ENCODE data around the gene CBARP. TPM values are rescaled to one million over a fixed set of nuclear protein-coding genes. Genes with fewer than 3 reads are reported as not detected.
A peak's percentile ranks its signal among the peaks of the same experiment; 100 is the strongest.

CBARP gene
- total and polyA plus RNA-seq, 2 of the 13 experiments (the other 11 are each of a cell fraction or from before 2014, with no cell fraction given) = 1.2 to 1.4 TPM

DNA sequence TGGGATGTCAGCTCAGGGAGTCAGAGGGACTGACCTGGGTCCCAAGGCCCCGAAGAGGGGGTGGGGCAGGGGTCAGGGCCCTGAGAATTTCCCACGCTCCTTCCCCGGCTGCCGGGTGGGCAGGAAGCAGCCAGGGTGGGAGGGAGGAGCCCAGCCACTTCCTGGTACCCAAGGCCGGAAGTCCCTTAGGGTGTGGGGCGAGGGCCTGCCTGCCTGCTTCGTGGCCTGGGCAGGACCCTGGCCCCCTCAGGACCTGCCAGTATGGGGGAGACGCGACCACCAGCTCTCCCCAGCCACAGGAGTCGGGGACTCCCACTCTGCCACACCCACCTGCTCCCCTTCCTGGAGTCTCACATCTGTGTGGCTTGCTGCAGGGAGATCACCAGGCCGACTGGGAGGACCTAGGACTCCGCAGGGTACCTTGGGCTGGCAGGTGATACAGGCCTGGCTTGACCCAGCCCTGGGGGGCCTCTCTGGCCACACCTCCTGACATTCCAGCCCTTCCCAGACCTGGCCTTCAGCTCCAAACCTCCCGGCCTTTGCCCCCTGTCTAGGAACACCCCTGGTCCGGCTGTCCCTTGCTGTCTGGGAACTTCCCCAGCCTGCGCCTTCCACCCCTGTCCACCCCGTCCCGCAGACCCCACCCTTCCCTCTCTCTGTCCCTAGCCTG, 21.5 kb upstream of the CBARP start (continued):
- peak; percentile 27; the same call in 1 of the 2 replicates for TF ChIP-seq SRY (CRISPR knock-in tag; IDR thresholded peaks at IDR 0.05)
- no peak for TF ChIP-seq KLF13 (CRISPR knock-in tag; IDR thresholded peaks at IDR 0.05)
- TF ChIP-seq ZNF160 (CRISPR knock-in tag; IDR thresholded peaks at IDR 0.05) = peak; percentile 29; the same call in 1 of the 2 replicates
- TF ChIP-seq, protein P1, sequence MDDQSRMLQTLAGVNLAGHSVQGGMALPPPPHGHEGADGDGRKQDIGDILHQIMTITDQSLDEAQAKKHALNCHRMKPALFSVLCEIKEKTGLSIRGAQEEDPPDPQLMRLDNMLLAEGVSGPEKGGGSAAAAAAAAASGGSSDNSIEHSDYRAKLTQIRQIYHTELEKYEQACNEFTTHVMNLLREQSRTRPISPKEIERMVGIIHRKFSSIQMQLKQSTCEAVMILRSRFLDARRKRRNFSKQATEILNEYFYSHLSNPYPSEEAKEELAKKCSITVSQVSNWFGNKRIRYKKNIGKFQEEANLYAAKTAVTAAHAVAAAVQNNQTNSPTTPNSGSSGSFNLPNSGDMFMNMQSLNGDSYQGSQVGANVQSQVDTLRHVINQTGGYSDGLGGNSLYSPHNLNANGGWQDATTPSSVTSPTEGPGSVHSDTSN (CRISPR knock-in tag; IDR thresholded peaks at IDR 0.05; ENCODE audit: borderline replicate concordance) = no peak
- TF ChIP-seq AKAP8 (CRISPR knock-in tag; IDR thresholded peaks at IDR 0.05) = peak; percentile 98
- TF ChIP-seq, protein P2, sequence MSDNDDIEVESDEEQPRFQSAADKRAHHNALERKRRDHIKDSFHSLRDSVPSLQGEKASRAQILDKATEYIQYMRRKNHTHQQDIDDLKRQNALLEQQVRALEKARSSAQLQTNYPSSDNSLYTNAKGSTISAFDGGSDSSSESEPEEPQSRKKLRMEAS (IDR thresholded peaks at IDR 0.05) = peak; percentile 70
- peak; percentile 36; the same call in 1 of the 2 replicates for TF ChIP-seq HOXD1 (CRISPR knock-in tag; IDR thresholded peaks at IDR 0.05)
- TF ChIP-seq ZNF605 (CRISPR knock-in tag; IDR thresholded peaks at IDR 0.05) = peak; percentile 75
- TF ChIP-seq JUND (CRISPR knock-in tag; IDR thresholded peaks at IDR 0.05) = no peak
- peak; percentile 33; the same call in 1 of the 2 replicates for TF ChIP-seq MIXL1 (CRISPR knock-in tag; IDR thresholded peaks at IDR 0.05)
- peak; percentile 93; the same call in 1 of the 2 replicates for TF ChIP-seq ZC3H4 (CRISPR knock-in tag; IDR thresholded peaks at IDR 0.05; ENCODE audit: borderline replicate concordance)
- no peak for TF ChIP-seq ZNF367 (CRISPR knock-in tag; IDR thresholded peaks at IDR 0.05; ENCODE audit: borderline replicate concordance)
- TF ChIP-seq, protein P3, sequence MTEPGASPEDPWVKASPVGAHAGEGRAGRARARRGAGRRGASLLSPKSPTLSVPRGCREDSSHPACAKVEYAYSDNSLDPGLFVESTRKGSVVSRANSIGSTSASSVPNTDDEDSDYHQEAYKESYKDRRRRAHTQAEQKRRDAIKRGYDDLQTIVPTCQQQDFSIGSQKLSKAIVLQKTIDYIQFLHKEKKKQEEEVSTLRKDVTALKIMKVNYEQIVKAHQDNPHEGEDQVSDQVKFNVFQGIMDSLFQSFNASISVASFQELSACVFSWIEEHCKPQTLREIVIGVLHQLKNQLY (CRISPR knock-in tag; IDR thresholded peaks at IDR 0.05) = no peak; the same call in 1 of the 2 replicates
- TF ChIP-seq, protein P4, sequence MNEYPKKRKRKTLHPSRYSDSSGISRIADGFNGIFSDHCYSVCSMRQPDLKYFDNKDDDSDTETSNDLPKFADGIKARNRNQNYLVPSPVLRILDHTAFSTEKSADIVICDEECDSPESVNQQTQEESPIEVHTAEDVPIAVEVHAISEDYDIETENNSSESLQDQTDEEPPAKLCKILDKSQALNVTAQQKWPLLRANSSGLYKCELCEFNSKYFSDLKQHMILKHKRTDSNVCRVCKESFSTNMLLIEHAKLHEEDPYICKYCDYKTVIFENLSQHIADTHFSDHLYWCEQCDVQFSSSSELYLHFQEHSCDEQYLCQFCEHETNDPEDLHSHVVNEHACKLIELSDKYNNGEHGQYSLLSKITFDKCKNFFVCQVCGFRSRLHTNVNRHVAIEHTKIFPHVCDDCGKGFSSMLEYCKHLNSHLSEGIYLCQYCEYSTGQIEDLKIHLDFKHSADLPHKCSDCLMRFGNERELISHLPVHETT (CRISPR knock-in tag; conservative IDR thresholded peaks at IDR 0.05) = 0 out of 2 replicates have a peak, but pooled peaks have one; percentile 25
- TF ChIP-seq, protein P5, sequence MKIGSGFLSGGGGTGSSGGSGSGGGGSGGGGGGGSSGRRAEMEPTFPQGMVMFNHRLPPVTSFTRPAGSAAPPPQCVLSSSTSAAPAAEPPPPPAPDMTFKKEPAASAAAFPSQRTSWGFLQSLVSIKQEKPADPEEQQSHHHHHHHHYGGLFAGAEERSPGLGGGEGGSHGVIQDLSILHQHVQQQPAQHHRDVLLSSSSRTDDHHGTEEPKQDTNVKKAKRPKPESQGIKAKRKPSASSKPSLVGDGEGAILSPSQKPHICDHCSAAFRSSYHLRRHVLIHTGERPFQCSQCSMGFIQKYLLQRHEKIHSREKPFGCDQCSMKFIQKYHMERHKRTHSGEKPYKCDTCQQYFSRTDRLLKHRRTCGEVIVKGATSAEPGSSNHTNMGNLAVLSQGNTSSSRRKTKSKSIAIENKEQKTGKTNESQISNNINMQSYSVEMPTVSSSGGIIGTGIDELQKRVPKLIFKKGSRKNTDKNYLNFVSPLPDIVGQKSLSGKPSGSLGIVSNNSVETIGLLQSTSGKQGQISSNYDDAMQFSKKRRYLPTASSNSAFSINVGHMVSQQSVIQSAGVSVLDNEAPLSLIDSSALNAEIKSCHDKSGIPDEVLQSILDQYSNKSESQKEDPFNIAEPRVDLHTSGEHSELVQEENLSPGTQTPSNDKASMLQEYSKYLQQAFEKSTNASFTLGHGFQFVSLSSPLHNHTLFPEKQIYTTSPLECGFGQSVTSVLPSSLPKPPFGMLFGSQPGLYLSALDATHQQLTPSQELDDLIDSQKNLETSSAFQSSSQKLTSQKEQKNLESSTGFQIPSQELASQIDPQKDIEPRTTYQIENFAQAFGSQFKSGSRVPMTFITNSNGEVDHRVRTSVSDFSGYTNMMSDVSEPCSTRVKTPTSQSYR (CRISPR knock-in tag; IDR thresholded peaks at IDR 0.05; ENCODE audit: borderline replicate concordance) = peak; percentile 88
- 0 out of 2 replicates have a peak, but pooled peaks have one; percentile 61 for TF ChIP-seq ZNF296 (CRISPR knock-in tag; conservative IDR thresholded peaks at IDR 0.05)
- peak; percentile 64; the same call in 1 of the 2 replicates for TF ChIP-seq TBX3 (IDR thresholded peaks at IDR 0.05; ENCODE audit: borderline replicate concordance)
- peak; percentile 86; the same call in 1 of the 2 replicates for TF ChIP-seq THRA (CRISPR knock-in tag; IDR thresholded peaks at IDR 0.05; ENCODE audit: borderline replicate concordance)
- 0 out of 2 replicates have a peak, but pooled peaks have one; percentile 29 for TF ChIP-seq TMF1 (CRISPR knock-in tag; IDR thresholded peaks at IDR 0.05; ENCODE audit: low read depth)
- peak; percentile 49; the same call in 1 of the 2 replicates for TF ChIP-seq ZNF652 (CRISPR knock-in tag; IDR thresholded peaks at IDR 0.05; ENCODE audit: borderline replicate concordance, low read depth)
- TF ChIP-seq ZMAT5 (CRISPR knock-in tag; IDR thresholded peaks at IDR 0.05; ENCODE audit: borderline replicate concordance, low read depth) = no peak
- 0 out of 2 replicates have a peak, but pooled peaks have one; percentile 32 for TF ChIP-seq ZNF274 (CRISPR knock-in tag; IDR thresholded peaks at IDR 0.05)
